GM18526 (cell line): ENCODE data around the gene LMO7.

Experiments used
- POLR2A ChIP-seq: IDR thresholded peaks from 3 replicates; pipeline ENCODE4 v1.6.1; 2011; ENCODE audit not compliant: insufficient read length; ENCODE audit errors: extremely low read depth

Gene LMO7

DNA sequence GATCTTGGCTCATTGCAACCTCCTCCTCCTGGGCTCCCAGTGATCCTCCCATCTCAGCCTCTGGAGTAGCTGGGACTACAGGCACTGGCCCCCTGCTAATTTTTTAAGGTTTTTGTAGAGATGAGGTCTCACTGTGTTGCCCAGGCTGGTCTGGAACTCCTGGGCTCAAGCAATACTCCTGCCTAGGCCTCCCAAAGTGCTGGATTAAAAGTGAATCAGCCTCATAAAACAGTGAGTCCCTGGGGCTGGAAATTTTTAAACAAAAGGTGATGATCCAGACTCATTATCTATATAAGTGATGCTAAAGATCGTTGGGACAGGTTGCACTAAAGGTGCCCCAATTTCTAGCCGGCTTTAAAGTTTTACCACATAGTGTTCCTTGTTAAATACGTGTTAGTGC, 112.7 kb downstream of the LMO7 start:
- TF ChIP-seq POLR2A: no peak

DNA sequence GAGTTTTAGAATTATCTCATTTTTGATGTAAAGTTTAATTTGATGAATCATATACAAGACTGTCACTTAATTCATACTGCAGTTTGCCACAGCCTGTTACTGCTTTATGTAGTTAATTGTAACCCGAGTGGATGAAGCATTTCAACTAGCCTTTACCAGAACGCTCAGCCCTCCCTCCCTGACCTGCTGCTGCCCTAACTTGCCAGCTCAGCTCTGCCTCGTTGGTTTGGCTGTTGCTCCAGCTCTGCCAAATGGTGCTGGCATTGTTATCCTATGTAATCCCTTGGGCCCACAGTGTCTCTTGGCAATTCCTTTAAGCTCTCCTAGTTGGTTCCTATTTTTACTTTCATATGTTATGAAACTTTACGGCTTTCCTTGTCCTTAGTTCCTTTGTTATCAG, 113.3 kb downstream of the LMO7 start:
- TF ChIP-seq POLR2A: no peak

DNA sequence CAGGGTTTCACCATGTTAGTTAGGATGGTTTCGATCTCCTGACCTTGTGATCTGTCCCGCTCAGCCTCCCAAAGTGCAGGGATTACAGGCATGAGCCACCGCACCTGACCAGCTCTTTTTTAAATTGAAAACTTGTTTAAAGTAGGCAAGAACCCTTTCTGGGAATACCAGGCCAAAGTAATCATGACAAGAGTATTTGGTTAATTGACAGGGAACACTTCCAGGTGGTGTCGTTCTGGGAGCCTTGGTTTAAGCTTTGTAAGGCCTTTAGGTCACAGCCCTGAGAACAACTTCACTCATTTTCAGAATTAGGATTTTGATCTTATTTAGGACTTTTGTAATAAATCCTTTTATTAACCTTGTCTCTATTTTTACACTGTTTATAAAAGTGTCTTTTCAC, 115.2 kb downstream of the LMO7 start:
- TF ChIP-seq POLR2A: no peak

DNA sequence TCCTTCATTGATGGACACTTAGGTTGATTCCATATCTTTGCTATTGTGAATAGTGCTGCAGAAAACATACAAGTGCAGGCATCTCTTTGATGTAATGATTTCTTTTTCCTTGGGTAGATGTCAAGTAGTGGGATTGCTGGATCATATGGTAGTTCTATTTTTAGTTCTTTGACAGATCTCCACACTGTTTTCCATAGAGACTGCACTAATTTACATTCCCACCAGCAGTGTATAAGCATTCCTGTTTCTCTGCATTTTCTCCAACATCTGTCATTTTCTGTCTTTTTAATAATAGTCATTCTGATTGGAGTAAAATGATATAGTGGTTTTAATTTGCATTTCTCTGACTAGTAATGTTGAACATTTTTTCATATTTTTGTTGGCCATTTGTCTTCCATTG, 116.7 kb downstream of the LMO7 start:
- no peak for TF ChIP-seq POLR2A

DNA sequence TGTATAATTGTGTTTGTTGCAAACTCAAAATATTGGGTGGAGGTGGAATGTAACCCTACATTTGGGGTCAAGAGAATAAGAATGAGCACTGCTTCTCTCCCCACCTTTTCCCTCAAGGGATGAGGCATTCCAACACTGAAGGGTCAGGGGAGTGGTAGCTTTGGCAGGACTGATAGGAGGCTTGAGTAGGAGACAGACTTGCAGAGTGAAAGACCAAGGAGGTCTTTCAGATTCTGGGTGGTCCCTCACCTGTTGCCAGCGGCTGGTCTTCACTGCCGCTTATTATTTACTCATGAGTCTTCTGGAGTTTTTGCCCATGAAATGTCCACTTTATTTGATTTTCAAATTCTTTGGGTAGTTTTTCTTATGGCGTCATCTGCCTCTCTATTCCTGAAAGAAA, 118.8 kb downstream of the LMO7 start:
- TF ChIP-seq POLR2A: no peak

DNA sequence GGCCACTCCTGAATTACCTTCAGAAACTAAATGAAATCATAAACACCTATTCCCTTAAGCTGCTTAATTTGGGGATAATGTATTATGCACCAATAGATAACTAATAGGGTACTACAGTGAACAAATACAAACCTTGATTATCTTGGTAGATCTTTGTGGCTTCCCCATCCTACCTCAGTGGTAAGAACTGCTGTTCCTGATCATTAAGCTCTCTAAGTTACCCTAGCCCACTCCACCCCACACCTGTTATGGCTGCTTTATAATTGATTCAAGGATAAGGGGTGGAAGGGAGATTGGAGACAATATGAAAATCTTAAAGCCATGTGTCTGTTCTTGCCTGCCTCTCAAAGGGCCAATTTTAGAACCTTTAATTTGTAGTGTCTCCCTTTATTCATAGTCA, 121.2 kb downstream of the LMO7 start:
- no peak for TF ChIP-seq POLR2A

DNA sequence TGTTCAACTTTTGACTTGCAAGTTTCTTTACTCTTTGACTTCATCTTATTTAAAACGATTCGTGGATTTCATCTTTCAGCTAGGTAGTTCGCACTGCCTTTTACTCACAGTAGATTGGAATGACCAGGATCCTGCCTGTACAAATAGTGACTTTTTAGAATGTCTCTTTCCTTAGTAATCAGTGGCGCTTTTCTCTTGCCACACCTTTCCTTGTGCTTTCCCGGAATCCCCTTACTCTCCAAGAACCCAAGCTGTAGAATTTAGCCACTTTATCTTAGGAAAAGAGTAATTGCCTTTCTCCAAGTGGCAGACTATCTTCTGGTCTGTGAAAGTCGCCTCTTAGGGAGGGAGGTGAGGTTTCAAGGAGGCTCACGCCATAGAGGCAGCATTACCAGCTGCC, 123.4 kb downstream of the LMO7 start:
- TF ChIP-seq POLR2A: no peak

DNA sequence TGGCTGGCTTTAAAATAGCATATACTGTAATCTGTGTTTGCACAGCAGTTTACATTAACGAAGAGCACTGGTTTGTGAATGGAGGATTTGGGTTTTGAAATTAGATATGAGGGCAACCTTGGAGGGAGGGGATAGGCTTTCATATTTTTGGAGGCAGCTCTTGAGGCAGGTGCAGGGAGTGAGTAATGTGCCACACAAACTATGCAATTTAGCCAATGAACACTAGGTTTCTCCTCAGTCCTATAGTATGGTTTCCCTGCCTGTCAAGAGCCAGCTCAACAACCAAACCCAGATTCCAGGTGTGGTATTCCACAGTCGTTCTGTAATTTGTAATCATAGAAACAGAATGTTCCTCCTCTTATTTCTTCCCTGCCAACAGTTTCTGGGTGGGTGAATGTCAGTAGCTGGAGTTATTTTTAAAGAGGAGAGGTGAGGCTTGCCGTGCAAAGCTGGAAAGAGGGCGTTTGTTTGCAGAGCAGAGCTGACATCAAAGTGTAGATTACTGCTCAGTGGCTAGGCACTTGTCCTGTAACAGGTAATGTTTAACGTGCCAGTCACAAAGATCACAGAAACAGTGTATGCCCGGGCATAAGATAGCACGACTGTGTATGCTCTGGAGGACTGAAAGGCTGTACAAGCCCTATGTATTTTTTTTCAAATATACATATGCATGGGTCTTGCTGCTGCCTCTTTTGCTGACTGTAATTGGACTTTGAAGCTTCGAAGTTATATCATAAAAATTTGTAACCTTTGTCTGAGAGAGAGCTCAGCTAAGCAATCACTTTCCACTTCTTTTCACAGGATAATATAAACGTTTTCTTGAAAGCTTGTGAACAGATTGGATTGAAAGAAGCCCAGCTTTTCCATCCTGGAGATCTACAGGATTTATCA, 124.2 kb downstream of the LMO7 start:
- TF ChIP-seq POLR2A: no peak

DNA sequence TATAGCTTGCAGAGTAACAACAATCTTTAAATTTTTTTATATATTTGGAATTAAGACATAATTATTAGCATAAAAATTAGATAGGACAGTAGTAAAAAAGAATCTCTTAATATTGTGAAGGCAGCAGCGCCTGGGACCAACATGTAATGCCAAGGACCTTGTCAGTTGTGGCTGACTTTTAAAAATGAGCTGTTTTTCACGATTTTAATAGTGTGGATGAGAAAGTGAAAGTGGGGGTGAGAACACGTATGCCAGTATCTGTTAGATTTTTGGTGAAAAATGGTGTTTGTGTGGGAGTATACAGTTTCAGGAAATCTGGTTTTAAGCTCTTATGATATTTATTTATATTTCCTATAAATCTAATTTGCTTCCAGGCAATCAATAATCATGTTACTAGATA, 125.2 kb downstream of the LMO7 start:
- no peak for TF ChIP-seq POLR2A

DNA sequence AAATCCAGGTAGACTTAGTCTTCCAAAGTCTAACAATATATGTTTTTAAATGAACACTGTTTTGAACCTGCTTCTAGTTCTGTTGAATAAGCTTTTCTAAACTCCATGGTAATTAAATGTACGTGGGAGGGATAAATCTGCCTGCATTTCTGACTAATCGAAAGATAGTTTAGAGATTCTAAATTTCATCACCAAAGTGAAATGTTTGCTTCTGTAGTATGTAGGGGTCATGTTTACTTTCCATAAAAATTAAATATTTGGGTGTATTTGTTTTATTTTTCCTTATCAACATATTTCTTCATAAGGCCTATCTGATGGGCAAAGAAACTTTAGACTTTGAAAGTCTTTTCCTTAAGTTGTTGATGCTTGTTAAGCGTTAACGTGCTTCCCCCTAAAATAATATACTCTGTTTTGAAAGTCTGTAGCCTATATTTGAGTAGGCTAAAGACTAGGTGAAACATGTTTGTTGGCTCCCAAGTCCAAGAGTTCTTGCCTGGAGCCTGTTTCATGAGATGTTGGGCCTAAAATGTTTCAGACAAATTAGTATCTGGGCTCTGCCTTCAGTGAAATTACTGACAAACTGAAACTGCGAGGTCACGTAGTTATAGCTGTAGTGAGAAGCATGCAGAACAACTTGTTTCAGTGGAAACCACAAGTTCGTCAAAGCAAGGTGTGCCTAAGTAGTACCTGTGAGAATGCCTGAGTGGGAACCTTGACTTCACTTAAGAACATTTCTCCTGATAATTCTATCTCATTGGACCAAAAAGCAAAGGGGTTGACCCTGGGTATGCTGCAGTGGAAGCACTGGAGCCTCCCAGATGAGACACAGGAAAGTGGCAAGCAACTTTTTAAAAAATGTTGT, 126.2 kb downstream of the LMO7 start:
- no peak for TF ChIP-seq POLR2A

DNA sequence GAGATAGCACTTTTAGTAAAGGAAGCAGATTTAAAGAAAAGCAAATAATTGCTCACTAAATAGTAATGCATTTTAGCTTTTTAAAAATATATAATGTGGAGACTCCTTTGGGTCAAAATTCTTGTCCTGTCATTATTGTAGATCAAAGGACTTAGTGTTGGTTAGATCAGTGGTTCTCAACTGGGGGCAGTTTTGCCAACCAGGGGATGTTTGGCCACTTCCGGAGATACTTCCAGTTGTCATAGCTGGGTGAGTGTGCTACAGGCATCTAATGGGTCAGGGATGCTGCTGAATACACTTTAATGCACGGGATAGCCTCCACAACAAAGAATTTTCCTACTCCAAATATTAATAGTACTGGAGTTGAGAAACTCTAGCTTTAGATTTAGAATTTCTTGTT, 126.8 kb downstream of the LMO7 start:
- TF ChIP-seq POLR2A: no peak

DNA sequence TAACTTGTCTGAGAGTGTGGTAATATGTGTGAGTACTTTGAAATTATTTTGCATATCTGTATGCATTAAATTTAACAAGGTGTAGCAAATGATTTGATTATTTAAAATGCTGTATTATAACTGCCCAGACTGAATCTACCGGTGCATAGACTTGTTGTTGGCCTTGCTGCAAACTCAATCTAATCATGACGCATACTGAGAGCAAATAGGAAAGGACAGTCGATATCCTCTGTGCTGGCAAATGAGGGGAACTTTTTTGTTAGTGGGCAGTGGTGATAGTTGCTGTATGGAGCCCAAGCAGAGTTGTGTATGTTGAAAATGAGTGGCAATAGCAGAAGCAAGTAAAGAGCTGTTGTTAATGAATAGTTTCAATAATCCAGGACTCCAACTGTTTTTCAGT, 127.4 kb downstream of the LMO7 start:
- no peak for TF ChIP-seq POLR2A

DNA sequence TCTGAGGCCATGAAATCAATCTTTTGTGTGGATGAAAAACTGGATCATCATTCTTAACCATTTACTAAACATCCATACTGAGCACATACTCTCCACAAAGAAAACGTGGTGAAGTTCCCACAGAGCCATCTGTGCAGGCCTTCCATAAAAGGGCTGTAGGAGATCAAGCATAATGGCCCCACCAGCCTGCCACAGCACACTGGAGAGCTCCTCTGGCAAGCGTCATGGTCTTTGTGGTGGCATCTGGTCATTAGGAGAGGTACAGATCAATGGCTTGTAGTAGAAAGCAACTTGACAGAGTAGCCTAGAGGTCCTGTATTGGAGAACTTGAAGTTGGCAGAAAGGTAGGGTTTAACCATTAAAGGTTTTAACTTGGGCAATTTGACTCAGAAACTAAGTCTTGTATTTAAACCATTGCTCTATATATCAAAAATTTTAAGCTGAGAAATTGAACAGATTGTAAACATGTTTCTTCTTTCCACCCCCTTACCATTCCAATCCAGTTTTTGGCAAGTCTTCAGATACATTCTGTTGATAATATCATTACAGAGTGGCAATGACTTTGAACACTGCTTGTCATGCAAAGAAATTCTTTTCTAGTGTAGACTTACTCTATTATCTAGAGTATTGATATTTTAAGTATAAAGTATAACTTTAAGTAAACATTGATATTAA, 128.3 kb downstream of the LMO7 start:
- TF ChIP-seq POLR2A: no peak

DNA sequence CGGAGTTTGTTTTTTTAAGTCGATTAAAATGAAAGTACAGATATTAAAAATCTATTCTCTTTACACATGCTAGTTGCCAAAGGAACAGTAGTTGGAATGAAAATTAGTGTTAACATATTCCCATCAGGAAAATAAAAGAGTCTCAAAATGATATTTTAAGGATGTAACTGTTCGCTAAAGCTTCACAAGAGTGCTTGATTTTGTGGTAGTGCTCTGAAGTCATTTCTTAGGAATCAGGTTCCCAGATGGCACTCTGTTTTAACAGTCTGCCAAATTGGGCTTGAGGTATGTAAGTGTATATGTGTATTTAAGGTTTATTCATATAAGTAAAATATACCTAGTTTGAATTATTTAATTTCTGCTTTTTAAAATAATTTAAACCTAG, 128.8 kb downstream of the LMO7 start:
- no peak for TF ChIP-seq POLR2A

DNA sequence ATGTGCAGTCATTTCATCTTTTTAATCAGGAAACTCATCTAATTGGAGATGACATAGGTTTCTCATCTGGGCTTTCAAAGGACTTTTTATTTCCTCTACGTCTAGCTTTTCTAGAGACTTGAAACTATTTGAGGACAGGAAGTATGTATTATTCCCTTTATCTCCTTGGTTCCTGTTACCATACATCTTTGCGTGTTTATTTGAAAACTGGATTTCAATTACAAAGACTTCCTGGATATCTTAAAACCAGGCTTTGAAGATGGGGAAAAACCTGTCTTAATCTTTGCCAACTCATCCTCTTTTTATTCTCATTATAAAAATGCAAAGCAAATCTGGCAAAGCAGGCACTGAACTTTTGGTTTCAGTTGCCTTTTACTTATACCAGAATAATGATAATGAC, 130.5 kb downstream of the LMO7 start:
- TF ChIP-seq POLR2A: no peak

DNA sequence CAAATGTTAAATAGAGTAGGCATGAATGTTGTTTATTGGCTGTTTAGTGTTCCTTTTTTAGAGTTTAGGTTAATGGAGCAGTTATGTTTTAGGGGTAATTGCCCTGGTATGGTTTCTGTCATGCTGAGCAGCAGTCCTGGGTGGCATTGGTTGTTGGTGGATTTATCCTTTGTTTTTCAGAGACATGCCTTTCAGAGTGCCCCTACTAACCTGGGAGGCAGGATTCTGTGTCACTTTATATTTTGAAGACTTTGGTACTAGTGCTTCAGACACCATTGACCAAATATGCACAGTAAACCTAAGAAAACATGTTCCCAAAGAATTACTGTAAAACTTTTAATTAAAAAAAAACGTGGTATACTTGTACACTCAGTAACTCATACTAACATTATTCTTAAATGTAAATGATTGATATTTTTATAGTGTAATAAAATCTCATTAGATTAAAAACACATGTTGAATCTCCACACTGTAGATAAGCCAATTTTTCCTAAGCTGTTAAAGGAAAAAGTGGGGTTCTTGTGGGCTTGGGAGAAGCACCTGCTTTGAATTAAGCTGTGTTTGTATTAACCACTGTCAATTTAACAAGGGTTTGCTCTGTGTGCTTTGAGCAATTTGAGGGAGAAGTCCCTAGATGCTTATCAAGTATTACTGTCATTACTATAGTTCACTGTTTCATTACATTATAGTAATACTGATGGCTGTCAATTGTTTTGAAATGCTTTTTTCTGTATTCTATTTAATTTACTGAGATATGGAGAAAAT, 133.2 kb downstream of the LMO7 start:
- no peak for TF ChIP-seq POLR2A

DNA sequence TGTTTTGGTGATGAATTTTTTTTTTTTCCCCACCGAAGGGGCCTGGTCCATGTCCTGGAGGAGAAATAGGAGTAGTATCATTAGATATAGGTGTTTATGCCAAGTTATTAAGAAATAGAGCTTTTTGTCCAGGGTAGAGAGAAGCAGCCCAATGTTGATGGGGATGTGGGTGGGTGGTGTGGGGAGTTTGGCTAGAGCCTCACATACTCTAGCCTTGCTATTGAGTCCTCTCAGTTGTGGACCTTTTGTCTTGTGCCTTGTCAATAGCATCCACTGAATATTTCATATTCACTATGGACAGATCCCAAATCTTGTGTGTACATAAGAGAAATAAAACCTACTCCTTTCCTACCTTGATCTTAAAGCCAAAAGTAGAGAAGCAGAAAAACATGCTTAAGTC, 134.0 kb downstream of the LMO7 start:
- no peak for TF ChIP-seq POLR2A
